A549 (cell line): Measurements from ENCODE around the gene ATP6AP1. TPM values are rescaled to one million over a fixed set of nuclear protein-coding genes. Genes with fewer than 3 reads are reported as not detected.
A peak's percentile ranks its signal among the peaks of the same experiment; 100 is the strongest.

Source experiments
- ATAC-seq, 2 experiments: fragments of 200-7000 bp in 1 of 2; fragments of >200 bp in 1 of 2; cut with Nextera tagmentation in 1 of 2; cut with Tn5 transposase in 1 of 2; 3 replicates each; pipeline versions ENCODE4 v1.8.0 to v1.9.1; 2018 to 2020; ENCODE audit warnings: mild to moderate bottlenecking in 1 of 2, moderate library complexity in 1 of 2
- CTCF ChIA-PET: fragments of 300-600 bp; sonication (Branson Sonifier 250); formaldehyde crosslinking; extraction: SDS; loops from one replicate; lab custom pipeline; 2021; ENCODE audit warnings: antibody characterized with exemption, inconsistent platforms; lab: Yijun Ruan, JAX
- POLR2A ChIA-PET: fragments of 350-600 bp; formaldehyde crosslinking; extraction: SDS; loops from one replicate; lab custom pipeline; 2021; ENCODE audit warnings: antibody characterized with exemption, inconsistent platforms; lab: Yijun Ruan, JAX
- DNase-seq, 2 experiments: peaks; one replicate each; pipeline versions ENCODE4 v3.0.0 to v3.0.0-alpha.2; 2011 to 2016; ENCODE audit warnings: low read depth in 1 of 2, low spot score in 1 of 2
- FAIRE-seq: peaks from 2 replicates; lab custom pipeline; 2011; peaks lifted over from hg19 to GRCh38; lab: Jason Lieb, UNC
- H3K27ac ChIP-seq, 2 experiments: fragments of >200 bp; sonication (Bioruptor Twin); formaldehyde crosslinking; 3 replicates each; pipeline ENCODE4 v1.5.1; 2016 to 2017
- H3K4me1 ChIP-seq: fragments of >200 bp; sonication (Bioruptor Twin); formaldehyde crosslinking; 3 replicates; pipeline ENCODE4 v1.6.1; 2016
- H3K4me2 ChIP-seq: fragments of >200 bp; sonication (Bioruptor Twin); formaldehyde crosslinking; 3 replicates; pipeline ENCODE4 v1.6.1; 2016
- H3K4me3 ChIP-seq: fragments of >200 bp; sonication (Bioruptor Twin); formaldehyde crosslinking; 3 replicates; pipeline ENCODE4 v1.5.1; 2016
- H3K9me3 ChIP-seq: fragments of >200 bp; sonication (Bioruptor Twin); formaldehyde crosslinking; 3 replicates; pipeline ENCODE4 v1.6.1; 2016
- ATOH8 ChIP-seq: fragments of 250-450 bp; sonication (Bioruptor Pico); IDR thresholded peaks from 2 replicates; pipeline ENCODE4 v1.5.0; 2020; ENCODE audit warnings: low read depth, mild to moderate bottlenecking, moderate library complexity
- CEBPB ChIP-seq, 2 experiments: fragments of >200 bp in 1 of 2; sonication (Bioruptor Twin) in 1 of 2; formaldehyde crosslinking in 1 of 2; IDR thresholded peaks; 2 replicates each; pipeline ENCODE4 v1.6.1; 2012 to 2016
- CHD4 ChIP-seq: fragments of 200-600 bp; sonication (generic); IDR thresholded peaks from 2 replicates; pipeline ENCODE4 v1.6.1; 2016; ENCODE audit warnings: antibody characterized with exemption, mild to moderate bottlenecking, borderline replicate concordance
- E2F6 ChIP-seq: IDR thresholded peaks from 2 replicates; pipeline ENCODE4 v1.6.1; 2012; ENCODE audit warnings: low read depth, borderline replicate concordance
- EP300 ChIP-seq, 2 experiments: fragments of >200 bp; sonication (Bioruptor Twin); formaldehyde crosslinking; IDR thresholded peaks; 2 replicates in 1 of 2; 3 replicates in 1 of 2; pipeline ENCODE4 v1.6.1; 2016 to 2017
- ESRRA ChIP-seq: fragments of 150-350 bp; IDR thresholded peaks from 2 replicates; pipeline ENCODE4 v1.6.1; 2014; ENCODE audit warnings: mild to moderate bottlenecking, low read length, borderline replicate concordance
- FOXS1 ChIP-seq: fragments of 250-450 bp; sonication (Bioruptor Pico); IDR thresholded peaks from 2 replicates; pipeline ENCODE4 v1.5.0; 2020; ENCODE audit warnings: mild to moderate bottlenecking, moderate library complexity
- GATA3 ChIP-seq: IDR thresholded peaks from 2 replicates; pipeline ENCODE4 v1.6.1; 2012; ENCODE audit warnings: borderline replicate concordance
- HES2 ChIP-seq: fragments of >200 bp; sonication (Bioruptor Twin); formaldehyde crosslinking; IDR thresholded peaks from 2 replicates; pipeline ENCODE4 v1.6.1; 2016
- HEYL ChIP-seq: fragments of 250-450 bp; sonication (Bioruptor Pico); IDR thresholded peaks from 2 replicates; pipeline ENCODE4 v1.8.0; 2021; ENCODE audit warnings: mild to moderate bottlenecking, moderate library complexity
- HMGXB4 ChIP-seq: fragments of 250-450 bp; sonication (Bioruptor Pico); IDR thresholded peaks from 2 replicates; pipeline ENCODE4 v1.5.0; 2021; ENCODE audit warnings: mild to moderate bottlenecking, moderate library complexity, borderline replicate concordance
- HOXB5 ChIP-seq: fragments of 250-450 bp; sonication (Bioruptor Pico); IDR thresholded peaks from 2 replicates; pipeline ENCODE4 v1.5.0; 2020; ENCODE audit warnings: mild to moderate bottlenecking, moderate library complexity
- JUNB ChIP-seq: fragments of >200 bp; sonication (Bioruptor Twin); formaldehyde crosslinking; IDR thresholded peaks from 2 replicates; pipeline ENCODE4 v1.6.1; 2016
- MAX ChIP-seq: IDR thresholded peaks from 2 replicates; pipeline ENCODE4 v1.6.1; 2012
- MYC ChIP-seq: IDR thresholded peaks from 2 replicates; pipeline ENCODE4 v1.6.1; 2012; ENCODE audit warnings: mild to moderate bottlenecking, inconsistent platforms, low read length, improper control_type of control experiment, borderline replicate concordance
- NFE2L2 ChIP-seq: fragments of 150-350 bp; conservative IDR thresholded peaks from 2 replicates; pipeline ENCODE4 v1.6.1; 2014; ENCODE audit warnings: low read length
- NPAS2 ChIP-seq: fragments of 250-450 bp; sonication (Bioruptor Pico); IDR thresholded peaks from 2 replicates; pipeline ENCODE4 v1.8.0; 2022; ENCODE audit warnings: mild to moderate bottlenecking, moderate library complexity, borderline replicate concordance
- NR3C1 ChIP-seq: fragments of >200 bp; sonication (Bioruptor Twin); formaldehyde crosslinking; IDR thresholded peaks from 3 replicates; pipeline ENCODE4 v1.6.1; 2017
- PBX3 ChIP-seq: IDR thresholded peaks from 2 replicates; pipeline ENCODE4 v1.6.1; 2012
- POLR2AphosphoS2 ChIP-seq: conservative IDR thresholded peaks from 2 replicates; pipeline ENCODE4 v1.6.1; 2012; ENCODE audit warnings: low read length, improper control_type of control experiment, inconsistent platforms
- RCOR1 ChIP-seq: fragments of 150-350 bp; IDR thresholded peaks from 2 replicates; pipeline ENCODE4 v1.6.1; 2014; ENCODE audit warnings: antibody characterized with exemption, low read length, low read depth
- REST ChIP-seq: fragments of 200-600 bp; sonication (generic); IDR thresholded peaks from 2 replicates; pipeline ENCODE4 v1.6.1; 2016; ENCODE audit warnings: antibody characterized with exemption, mild to moderate bottlenecking, moderate library complexity
- TFCP2L1 ChIP-seq: fragments of 250-450 bp; sonication (Bioruptor Pico); IDR thresholded peaks from 2 replicates; pipeline ENCODE4 v1.5.0; 2021; ENCODE audit warnings: mild to moderate bottlenecking
- ZC3H11A ChIP-seq: fragments of 450-650 bp; IDR thresholded peaks from 2 replicates; pipeline ENCODE4 v1.6.1; 2014; ENCODE audit warnings: antibody characterized with exemption, mild to moderate bottlenecking
- ZFP36 ChIP-seq: fragments of 450-650 bp; IDR thresholded peaks from 2 replicates; pipeline ENCODE4 v1.6.1; 2014; ENCODE audit warnings: borderline replicate concordance; ENCODE audit not compliant: partially characterized antibody
- ZSCAN20 ChIP-seq: fragments of 250-450 bp; sonication (Bioruptor Pico); IDR thresholded peaks from 2 replicates; pipeline ENCODE4 v1.8.0; 2022; ENCODE audit warnings: mild to moderate bottlenecking, moderate library complexity
- WGBS: methylation state at CpG from one replicate; pipeline ENCODE4 v1.1.6; 2017; ENCODE audit errors: missing lambda C conversion rate; 5-methylcytosine and 5-hydroxymethylcytosine counted together
- polyA plus RNA-seq, 4 experiments: library from polyadenylated mRNA; depleted of rRNA in 3 of 4; stranded (reverse); fragments of >200 nt; fragmentation: RNase III in 1 of 4; extraction: RNeasy Plus Mini Kit Qiagen cat#74134 plus additional on column Dnase treatment in 1 of 4; gene quantifications; 2 replicates in 3 of 4; 3 replicates in 1 of 4; pipeline ENCODE4 v1.2.3, GENCODE V29; 2011 to 2017

Gene ATP6AP1
- polyA plus RNA-seq, 2 of the 4 experiments (the other 2 are of a cell fraction): 62.6 to 81.7 TPM

- Histone ChIP-seq H3K4me1 (peaks cover 11% of the 10 kb centered on the region; the same call in 2 of the 3 replicates), H3K4me2 (peak overlapping the region; percentile 88), H3K27ac (no peak overlapping the region), H3K4me3 (no peak overlapping the region), H3K9me3 (no peaks in the 10 kb centered on the region)
- DNase-seq (no peak), ATAC-seq (no peak), FAIRE-seq (no peak)
- ChIA-PET CTCF (interaction anchor here (1.0 kb wide), 1 partner anchor 12 kb away, joined by 3 read pairs; no protein-coding TSS in a partner anchor), POLR2A (no interaction called here)
- TF ChIP-seq NFE2L2 (no peak), RCOR1 (no peak), GATA3 (no peak), NPAS2 (CRISPR knock-in tag) (no peak), NR3C1 (no peak), ZSCAN20 (CRISPR knock-in tag) (no peak), CHD4 (no peak)
- WGBS: 88% methylated on average over 2 of the region's 2 CpGs
These were observed 1.2 kb downstream of the ATP6AP1 start for GRCh38 chrX:154429711-154430110.

- Histone ChIP-seq H3K4me1 (peaks cover 11% of the 10 kb centered on the region; the same call in 2 of the 3 replicates), H3K9me3 (no peaks in the 10 kb centered on the region), H3K27ac (no peak overlapping the region), H3K4me2 (no peak overlapping the region), H3K4me3 (no peak overlapping the region)
- DNase-seq (no peak), ATAC-seq (no peak), FAIRE-seq (no peak)
- no peak for TF ChIP-seq ZC3H11A
- no peak for TF ChIP-seq RCOR1
- no peak for TF ChIP-seq CEBPB (IDR thresholded peaks at IDR 0.05)
- no peak for TF ChIP-seq ATOH8 (CRISPR knock-in tag)
- no peak for TF ChIP-seq EP300 (IDR thresholded peaks at IDR 0.05)
- ChIA-PET POLR2A (no interaction called here), CTCF (no interaction called here)
- 92% methylated on average over 6 of the region's 6 CpGs for WGBS
These were observed 2.0 kb downstream of the ATP6AP1 start for GRCh38 chrX:154430479-154430878.

GRCh38 chrX:154430916-154431315 is 2.4 kb downstream of the ATP6AP1 start:
- POLR2A ChIA-PET: no interaction called here
- ATAC-seq: no peak
- DNase-seq: no peak
- Histone ChIP-seq H3K4me2 (no peak overlapping the region), H3K4me3 (no peak overlapping the region), H3K9me3 (no peaks in the 10 kb centered on the region), H3K27ac (no peak overlapping the region), H3K4me1 (peaks cover 11% of the 10 kb centered on the region; the same call in 2 of the 3 replicates)
- no peak for FAIRE-seq
- CTCF ChIA-PET: interaction anchor here (0.6 kb wide), 1 partner anchor 57 kb away, joined by 3 read pairs; the partner anchor contains the start of gene FLNA
- 84% methylated on average over 7 of the region's 7 CpGs for WGBS
- TF ChIP-seq POLR2AphosphoS2: no peak
- TF ChIP-seq RCOR1: no peak
- TF ChIP-seq MYC: no peak
- TF ChIP-seq HOXB5 (CRISPR knock-in tag): no peak
- no peak for TF ChIP-seq ZFP36
- no peak for TF ChIP-seq HEYL (CRISPR knock-in tag)
- no peak for TF ChIP-seq FOXS1 (CRISPR knock-in tag)
- TF ChIP-seq GATA3: no peak
- no peak for TF ChIP-seq HMGXB4
- no peak for TF ChIP-seq ESRRA
- TF ChIP-seq REST: no peak
- TF ChIP-seq E2F6: no peak
- TF ChIP-seq HES2: no peak
- no peak for TF ChIP-seq MAX
- TF ChIP-seq PBX3: no peak
- TF ChIP-seq JUNB: no peak
- TF ChIP-seq TFCP2L1 (CRISPR knock-in tag): no peak
- TF ChIP-seq CHD4: no peak
